ENCODE results near the gene NCAN.

GRCh38 chr19:19223636-19224035 lies 11.9 kb downstream of the NCAN start:
- no peak for TF ChIP-seq CTCF (conservative IDR thresholded peaks at IDR 0.05; ENCODE audit: low read length)
- no peak for TF ChIP-seq EZH2phosphoT487 (IDR thresholded peaks at IDR 0.05; ENCODE audit: borderline replicate concordance)
